ENCODE data around the gene LCK. TPM values are rescaled to one million over a fixed set of nuclear protein-coding genes. Genes with fewer than 3 reads are reported as not detected.

LCK gene
- total RNA-seq, 1 experiment from 2014 or later, result 37.6 TPM

DNA sequence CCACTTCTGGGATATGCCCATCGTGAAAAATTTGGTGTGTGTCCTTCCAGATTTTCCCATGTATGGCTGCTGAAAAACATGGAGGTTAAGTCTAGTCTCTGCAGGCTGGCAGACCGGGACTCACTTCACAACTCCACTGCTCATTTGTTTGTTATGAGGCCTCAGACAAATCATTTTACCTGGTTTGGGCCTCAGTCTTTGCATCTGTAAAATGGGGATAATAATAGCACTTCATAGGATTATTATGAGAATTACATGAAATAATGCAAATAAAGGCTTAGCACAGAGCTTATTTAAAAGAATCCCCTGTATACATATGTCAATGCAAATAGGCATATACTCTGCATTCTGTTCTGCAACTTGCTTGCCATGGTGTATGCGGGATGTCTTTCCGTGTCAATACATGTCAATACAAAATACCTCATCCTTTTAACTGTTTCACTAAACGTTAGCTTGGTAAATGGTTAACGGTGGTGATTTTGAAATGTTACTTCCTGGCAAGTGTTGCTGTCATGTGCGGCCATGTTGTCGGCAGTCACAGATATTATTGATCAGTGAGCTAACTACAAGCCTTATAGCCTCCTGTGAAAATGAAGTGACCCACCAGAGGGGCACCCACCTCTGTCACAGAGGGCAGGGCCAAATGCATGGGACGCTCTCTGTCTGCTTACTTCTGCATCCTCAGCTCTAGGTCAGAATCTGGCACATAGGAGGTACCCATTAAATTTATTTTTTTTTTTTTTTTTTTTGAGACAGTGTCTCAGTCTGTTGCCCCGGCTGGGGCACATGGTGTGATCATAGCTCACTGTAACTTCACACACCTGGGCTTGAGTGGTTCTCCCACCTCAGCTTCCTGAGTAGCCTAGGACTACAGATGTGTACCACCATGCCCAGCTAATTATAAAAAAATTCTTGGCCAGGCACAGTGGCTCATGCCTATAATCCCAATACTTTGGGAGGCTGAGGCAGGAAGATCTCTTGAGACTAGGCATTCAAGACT lies 4.3 kb downstream of the LCK start:
- no CpG with 5 or more reads among the region's 10 CpGs for WGBS (ENCODE audit: extremely low coverage, insufficient read length, low lambda C conversion rate)
- TF ChIP-seq, protein P1, sequence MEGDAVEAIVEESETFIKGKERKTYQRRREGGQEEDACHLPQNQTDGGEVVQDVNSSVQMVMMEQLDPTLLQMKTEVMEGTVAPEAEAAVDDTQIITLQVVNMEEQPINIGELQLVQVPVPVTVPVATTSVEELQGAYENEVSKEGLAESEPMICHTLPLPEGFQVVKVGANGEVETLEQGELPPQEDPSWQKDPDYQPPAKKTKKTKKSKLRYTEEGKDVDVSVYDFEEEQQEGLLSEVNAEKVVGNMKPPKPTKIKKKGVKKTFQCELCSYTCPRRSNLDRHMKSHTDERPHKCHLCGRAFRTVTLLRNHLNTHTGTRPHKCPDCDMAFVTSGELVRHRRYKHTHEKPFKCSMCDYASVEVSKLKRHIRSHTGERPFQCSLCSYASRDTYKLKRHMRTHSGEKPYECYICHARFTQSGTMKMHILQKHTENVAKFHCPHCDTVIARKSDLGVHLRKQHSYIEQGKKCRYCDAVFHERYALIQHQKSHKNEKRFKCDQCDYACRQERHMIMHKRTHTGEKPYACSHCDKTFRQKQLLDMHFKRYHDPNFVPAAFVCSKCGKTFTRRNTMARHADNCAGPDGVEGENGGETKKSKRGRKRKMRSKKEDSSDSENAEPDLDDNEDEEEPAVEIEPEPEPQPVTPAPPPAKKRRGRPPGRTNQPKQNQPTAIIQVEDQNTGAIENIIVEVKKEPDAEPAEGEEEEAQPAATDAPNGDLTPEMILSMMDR (conservative IDR thresholded peaks at IDR 0.05), result no peak
- Mint-ChIP-seq H3K9me3 (no peaks in the 10 kb centered on the region; a peak in 1 of 5 replicates), H3K36me3 (ENCODE audit: insufficient read depth in 1 of 3, low read depth in 3 of 3) (no peaks in the 10 kb centered on the region), H3K4me3 (no peak overlapping the region), H3K4me1 (peaks cover 17 to 18% of the 10 kb centered on the region in 2 experiments), H3K27me3 (ENCODE audit: low read depth) (peaks cover 2% of the 10 kb centered on the region; the same call in 1 of the 2 replicates), H3K27ac (no peak overlapping the region)
- Histone ChIP-seq H3K9me3 (ENCODE audit: control insufficient read depth, low read depth, low read length) (no peaks in the 10 kb centered on the region), H2BK20ac (ENCODE audit: low read depth, low read length, poor library complexity, severe bottlenecking) (no peak overlapping the region), H4K20me1 (ENCODE audit: control insufficient read depth, insufficient read depth, insufficient read length) (no peaks in the 10 kb centered on the region), H3K18ac (ENCODE audit: insufficient read length, low read depth, low read length) (no peak overlapping the region), H2BK15ac (ENCODE audit: low read depth, low read length) (no peak overlapping the region), H4K5ac (ENCODE audit: insufficient read length, low read depth, low read length) (no peak overlapping the region), H3K14ac (ENCODE audit: insufficient read depth, low read length) (no peak overlapping the region), H3K23ac (ENCODE audit: insufficient read length, low read depth, low read length) (no peak overlapping the region), H2AK5ac (ENCODE audit: insufficient read length, low read length) (no peak overlapping the region), H2BK120ac (ENCODE audit: low read depth, low read length, poor library complexity, severe bottlenecking) (no peak overlapping the region), H3K27me3 (ENCODE audit: insufficient read depth, low read length) (no peaks in the 10 kb centered on the region; the same call in 1 of the 2 replicates), H3K56ac (ENCODE audit: insufficient read length, low read depth, low read length) (no peak overlapping the region), H3K4ac (ENCODE audit: low read depth, low read length) (no peak overlapping the region), H3K4me1 (ENCODE audit: insufficient read depth, low read length) (peaks cover 4% of the 10 kb centered on the region; the same call in 1 of the 2 replicates), H3K4me2 (ENCODE audit: insufficient read depth, insufficient read length, low read length) (no peak overlapping the region), H2BK5ac (ENCODE audit: insufficient read length, low read length) (no peak overlapping the region), H4K91ac (ENCODE audit: insufficient read length, low read depth, low read length) (no peak overlapping the region), H2BK12ac (ENCODE audit: insufficient read length, low read depth, low read length) (no peak overlapping the region), H3K79me2 (ENCODE audit: insufficient read depth, low read length) (no peaks in the 10 kb centered on the region), H3K27ac (ENCODE audit: insufficient read length, low read depth, low read length) (no peak overlapping the region), H3K79me1 (ENCODE audit: insufficient read depth, low read depth, low read length, poor library complexity, severe bottlenecking) (no peaks in the 10 kb centered on the region), H3K9ac (ENCODE audit: extremely low read depth, insufficient read length, low read length) (no peak overlapping the region), H3T11ph (ENCODE audit: low read length) (no peak overlapping the region), H4K8ac (replicated peaks; ENCODE audit: insufficient read length, low read depth, low read length) (no peak overlapping the region), H2AFZ (ENCODE audit: low read length) (no peak overlapping the region), H3K23me2 (ENCODE audit: insufficient read length, low read depth, low read length, poor library complexity, severe bottlenecking) (no peaks in the 10 kb centered on the region)
- no peak for DNase-seq

Measured in H9 (cell line).